RWPE2 (cell line): ENCODE measurements around the gene WNK1.

Source experiments
- ATAC-seq: fragments of 200-7000 bp; cut with Tn5 transposase; 3 replicates; pipeline ENCODE4 v1.9.1; 2021; ENCODE audit warnings: low read depth
- DNase-seq: peaks from one replicate; pipeline ENCODE4 v3.0.0-alpha.2; 2020; ENCODE audit warnings: low spot score
- H3K27ac ChIP-seq: fragments of 450-650 bp; 2 replicates; pipeline ENCODE4 v1.5.1; 2017; ENCODE audit warnings: mild to moderate bottlenecking; ENCODE audit not compliant: poor library complexity, severe bottlenecking
- H3K27me3 ChIP-seq: fragments of 250-450 bp; sonication (Bioruptor Pico); 2 replicates; pipeline ENCODE4 v1.5.1; 2021; ENCODE audit warnings: mild to moderate bottlenecking, moderate library complexity; ENCODE audit not compliant: insufficient read depth, poor library complexity, severe bottlenecking
- H3K36me3 ChIP-seq: fragments of 250-450 bp; sonication (Bioruptor Pico); 2 replicates; pipeline ENCODE4 v1.5.1; 2020; ENCODE audit warnings: low read depth, mild to moderate bottlenecking, moderate library complexity
- H3K4me1 ChIP-seq: fragments of 250-450 bp; sonication (Bioruptor Pico); 2 replicates; pipeline ENCODE4 v1.5.1; 2021; ENCODE audit warnings: mild to moderate bottlenecking, moderate library complexity; ENCODE audit not compliant: insufficient read depth, poor library complexity, severe bottlenecking
- H3K4me3 ChIP-seq: fragments of 250-450 bp; sonication (Bioruptor Pico); 2 replicates; pipeline ENCODE4 v1.5.1; 2021; ENCODE audit warnings: mild to moderate bottlenecking, moderate library complexity; ENCODE audit not compliant: severe bottlenecking
- H3K9me3 ChIP-seq: fragments of 250-450 bp; sonication (Bioruptor Pico); 2 replicates; pipeline ENCODE4 v1.5.1; 2021; ENCODE audit warnings: mild to moderate bottlenecking, moderate library complexity; ENCODE audit not compliant: severe bottlenecking
- CTCF ChIP-seq: fragments of 450-650 bp; IDR thresholded peaks from one replicate; pipeline ENCODE4 v1.5.1; 2017; ENCODE audit warnings: mild to moderate bottlenecking, moderate library complexity; ENCODE audit not compliant: poor library complexity, severe bottlenecking

WNK1 gene

GRCh38 chr12:955939-956338 lies 203.6 kb downstream of the WNK1 start:
- TF ChIP-seq CTCF = no peak
- Histone ChIP-seq H3K36me3 (no peaks in the 10 kb centered on the region), H3K27ac (no peak overlapping the region), H3K4me1 (peaks cover 13% of the 10 kb centered on the region), H3K27me3 (no peaks in the 10 kb centered on the region), H3K9me3 (no peaks in the 10 kb centered on the region), H3K4me3 (no peak overlapping the region)
- no peak for ATAC-seq
- no peak for DNase-seq

- TF ChIP-seq CTCF = no peak
- no peaks in the 10 kb centered on the region for H3K9me3 ChIP-seq
- no peaks in the 10 kb centered on the region for H3K36me3 ChIP-seq
- H3K4me3 ChIP-seq = no peak overlapping the region
- no peak overlapping the region for H3K27ac ChIP-seq
- H3K4me1 ChIP-seq = peaks cover 7% of the 10 kb centered on the region
- no peak for DNase-seq
- no peaks in the 10 kb centered on the region for H3K27me3 ChIP-seq
- no peak; the same call in 2 of the 3 replicates for ATAC-seq
Observed at GRCh38 chr12:958588-959123, 206.3 kb downstream of the WNK1 start.
